GM12878 (cell line): ENCODE data around the gene UBP1. TPM values are rescaled to one million over a fixed set of nuclear protein-coding genes. Genes with fewer than 3 reads are reported as not detected.

ENCODE experiments used
- ATAC-seq: fragments of 200-7000 bp; cut with Tn5 transposase; 3 replicates; pipeline ENCODE4 v1.9.1; 2020; ENCODE audit warnings: mild to moderate bottlenecking, moderate library complexity
- BruUV-seq: library from RNA; stranded (reverse); fragments of 400-500 nt; replicated peaks from 2 replicates; lab custom pipeline; 2021; lab: Mats Ljungman, UMichigan
- CTCF ChIA-PET: fragments of 300-600 bp; sonication (Branson Sonifier 250); formaldehyde crosslinking; extraction: SDS; loops from one replicate; lab custom pipeline; 2021; ENCODE audit warnings: inconsistent platforms; lab: Yijun Ruan, JAX
- POLR2A ChIA-PET: fragments of 350-600 bp; formaldehyde crosslinking; extraction: SDS; loops from one replicate; lab custom pipeline; 2021; ENCODE audit warnings: inconsistent platforms; lab: Charles Lee
- RAD21 ChIA-PET: fragments of 300-600 bp; sonication (Branson Sonifier 250); formaldehyde crosslinking; loops from one replicate; lab custom pipeline; 2023; ENCODE audit warnings: antibody characterized with exemption; ENCODE audit not compliant: unreplicated experiment; lab: Charles Lee
- SMC1A ChIA-PET: fragments of 300-600 bp; sonication (Branson Sonifier 250); formaldehyde crosslinking; loops from one replicate; lab custom pipeline; 2023; ENCODE audit not compliant: unreplicated experiment, uncharacterized antibody; lab: Charles Lee
- DNase-seq: peaks from one replicate; pipeline ENCODE4 v3.0.0-alpha.2; 2011; ENCODE audit warnings: low read depth, low spot score
- FAIRE-seq: peaks from 3 replicates; lab custom pipeline; 2011; peaks lifted over from hg19 to GRCh38; lab: Jason Lieb, UNC
- H2AFZ ChIP-seq: 2 replicates; pipeline ENCODE4 v1.6.0; 2011; ENCODE audit warnings: low read depth, low read length, control low read depth; ENCODE audit not compliant: control insufficient read depth
- H3K27ac ChIP-seq: 2 replicates; pipeline ENCODE4 v1.5.1; 2011; ENCODE audit warnings: control low read depth; ENCODE audit not compliant: control insufficient read depth, insufficient read depth
- H3K27me3 ChIP-seq, 2 experiments: replicated peaks in 1 of 2; 2 replicates each; pipeline versions ENCODE4 v1.6.0 to v1.6.1; 2011; ENCODE audit warnings: low read length in 1 of 2; ENCODE audit not compliant: control insufficient read depth in 2 of 2, insufficient read depth in 2 of 2
- H3K36me3 ChIP-seq, 2 experiments: 2 replicates each; pipeline ENCODE4 v1.5.1; 2011; ENCODE audit warnings: low read length in 1 of 2; ENCODE audit not compliant: control insufficient read depth in 2 of 2, insufficient read depth in 2 of 2
- H3K4me1 ChIP-seq: 2 replicates; pipeline ENCODE4 v1.6.1; 2011; ENCODE audit warnings: mild to moderate bottlenecking, low read length, moderate library complexity, mixed read lengths; ENCODE audit not compliant: control insufficient read depth, insufficient read depth
- H3K4me2 ChIP-seq: 2 replicates; pipeline ENCODE4 v1.6.0; 2011; ENCODE audit warnings: control low read depth; ENCODE audit not compliant: control insufficient read depth, insufficient read depth
- H3K4me3 ChIP-seq: fragments of 200-600 bp; sonication (generic); 2 replicates; pipeline ENCODE4 v1.5.1; 2016
- H3K79me2 ChIP-seq: 2 replicates; pipeline ENCODE4 v1.6.0; 2011; ENCODE audit warnings: low read length; ENCODE audit not compliant: control insufficient read depth, insufficient read depth
- H3K9ac ChIP-seq: 2 replicates; pipeline ENCODE4 v1.8.0; 2011; ENCODE audit warnings: low read length, control low read depth, mixed read lengths; ENCODE audit not compliant: control insufficient read depth, insufficient read depth
- H3K9me3 ChIP-seq: replicated peaks from 3 replicates; pipeline ENCODE4 v1.5.1; 2011; ENCODE audit warnings: mild to moderate bottlenecking, low read length; ENCODE audit not compliant: control insufficient read depth, insufficient read depth
- H4K20me1 ChIP-seq: 2 replicates; pipeline ENCODE4 v1.6.0; 2011; ENCODE audit not compliant: control insufficient read depth, insufficient read depth
- CBX5 ChIP-seq: sonication (generic); IDR thresholded peaks from 2 replicates; pipeline ENCODE4 v1.6.1; 2016; ENCODE audit warnings: low read depth, moderate library complexity, mild to moderate bottlenecking, inconsistent platforms
- CEBPB ChIP-seq, 2 experiments: fragments of 150-350 bp in 1 of 2; IDR thresholded peaks; 2 replicates each; pipeline ENCODE4 v1.6.1; 2012 to 2014; ENCODE audit warnings: low read depth in 2 of 2, low read length in 2 of 2, borderline replicate concordance in 1 of 2, inconsistent platforms in 1 of 2
- CREB1 ChIP-seq: IDR thresholded peaks from 2 replicates; pipeline ENCODE4 v1.6.1; 2012; ENCODE audit warnings: low read depth, mild to moderate bottlenecking, inconsistent platforms
- EED ChIP-seq: sonication (generic); IDR thresholded peaks from 2 replicates; pipeline ENCODE4 v1.6.1; 2016; ENCODE audit warnings: antibody characterized with exemption, low read depth
- EZH2 ChIP-seq: IDR thresholded peaks from 2 replicates; pipeline ENCODE4 v1.6.1; 2012; ENCODE audit warnings: low read depth, mild to moderate bottlenecking, control low read depth, inconsistent platforms, low read length, borderline replicate concordance; ENCODE audit not compliant: control insufficient read depth
- MTA3 ChIP-seq: IDR thresholded peaks from 2 replicates; pipeline ENCODE4 v1.6.1; 2012; ENCODE audit warnings: low read length, inconsistent platforms, borderline replicate concordance
- POLR2AphosphoS2 ChIP-seq: IDR thresholded peaks from 2 replicates; pipeline ENCODE4 v1.6.1; 2011; ENCODE audit warnings: low read depth, mild to moderate bottlenecking, low read length, improper control_type of control experiment, moderate library complexity
- TCF12 ChIP-seq: IDR thresholded peaks from 2 replicates; pipeline ENCODE4 v1.6.1; 2011; ENCODE audit warnings: low read depth, mild to moderate bottlenecking, low read length
- WGBS: methylation state at CpG from one replicate; pipeline ENCODE4 v1.1.6; 2016; ENCODE audit warnings: low lambda C conversion rate; ENCODE audit not compliant: insufficient replicate concordance, insufficient coverage; ENCODE audit errors: missing lambda C conversion rate; 5-methylcytosine and 5-hydroxymethylcytosine counted together
- in situ Hi-C: fragments of 300-500 bp; cut with MboI; formaldehyde crosslinking; loops from 9 replicates; pipeline ENCODE4 v1.14.3; 2018; ENCODE audit warnings: mixed read lengths
- intact Hi-C: fragments of 100-400 bp; cut with micrococcal nuclease; formaldehyde crosslinking; loops from one replicate; pipeline ENCODE4 v1.14.2; 2022; ENCODE audit not compliant: unreplicated experiment
- polyA plus RNA-seq, 11 experiments: library from polyadenylated mRNA; depleted of rRNA in 4 of 11; unstranded in 6 of 11; stranded (reverse) in 5 of 11; fragments of >200 nt; fragmentation: Nextera tagmentation in 4 of 11; fragmentation: Illumina TruSeq in 1 of 11; extraction: Ambion mirVana in 4 of 11; extraction: Trizol in 1 of 11; gene quantifications; 1 replicate in 1 of 11; 2 replicates in 10 of 11; pipeline versions ENCODE4 v1.2.1 to v1.2.3, GENCODE V29; 2011 to 2016; ENCODE audit warnings: inconsistent platforms in 2 of 11, missing spikeins in 2 of 11, low read depth in 1 of 11
- total RNA-seq, 4 experiments: library from RNA; depleted of rRNA in 3 of 4; stranded (reverse); fragments of >200 nt in 3 of 4; fragmentation: Illumina TruSeq in 1 of 4; extraction: Trizol in 1 of 4; gene quantifications; 2 replicates each; pipeline versions ENCODE4 v1.2.1 to v1.2.3, GENCODE V29; 2013 to 2021

UBP1 gene
- total and polyA plus RNA-seq, 10 of the 15 experiments (the other 5 are each of a cell fraction or from before 2014, with no cell fraction given), result 9.3 to 93.6 (median 52.4) TPM

GRCh38 chr3:33388374-33389100 lies 51.7 kb downstream of the UBP1 start:
- no peaks in the 10 kb centered on the region for H4K20me1 ChIP-seq
- TF ChIP-seq CEBPB (IDR thresholded peaks at IDR 0.05; ENCODE audit: borderline replicate concordance in 1 of 2, low read depth in 2 of 2, low read length in 2 of 2) (no peak), POLR2AphosphoS2 (no peak), MTA3 (no peak), EED (no peak), CREB1 (no peak), CBX5 (no peak), TCF12 (no peak), EZH2 (no peak)
- ChIA-PET POLR2A (no interaction called here), CTCF (interaction anchor here (2.8 kb wide), 1 partner anchor 15 kb away, joined by 10 read pairs; no protein-coding TSS in a partner anchor), RAD21 (no interaction called here), SMC1A (interaction anchor here (1.0 to 1.3 kb wide), 2 partner anchors 16 to 257 kb away, joined by 3 read pairs; no protein-coding TSS in a partner anchor)
- H3K4me1 ChIP-seq, result no peaks in the 10 kb centered on the region
- in situ Hi-C loops, result no loop called here
- H2AFZ ChIP-seq, result no peak overlapping the region
- intact Hi-C loops, result no loop called here
- FAIRE-seq (no peak), ATAC-seq (no peak), DNase-seq (no peak)
- no peak overlapping the region for H3K27ac ChIP-seq
- no peaks in the 10 kb centered on the region for H3K9me3 ChIP-seq
- H3K27me3 ChIP-seq, result no peaks in the 10 kb centered on the region
- no peak overlapping the region for H3K4me3 ChIP-seq
- H3K79me2 ChIP-seq, result no peaks in the 10 kb centered on the region
- BruUV-seq, result TSS peak; percentile 41
- H3K9ac ChIP-seq, result no peak overlapping the region
- WGBS, result 88% methylated on average over 7 of the region's 7 CpGs
- peaks cover 10 to 20% of the 10 kb centered on the region in 2 experiments; a peak in 3 of 4 replicates for H3K36me3 ChIP-seq
- no peak overlapping the region for H3K4me2 ChIP-seq
